A549 (cell line): ENCODE results near the gene ULK4.

Source experiments
- CBX8 ChIP-seq: fragments of 200-600 bp; sonication (generic); IDR thresholded peaks from 2 replicates; pipeline ENCODE4 v1.6.1; 2016
- CEBPB ChIP-seq, 2 experiments: fragments of >200 bp in 1 of 2; sonication (Bioruptor Twin) in 1 of 2; formaldehyde crosslinking in 1 of 2; IDR thresholded peaks; 2 replicates each; pipeline ENCODE4 v1.6.1; 2012 to 2016
- CHD4 ChIP-seq: fragments of 200-600 bp; sonication (generic); IDR thresholded peaks from 2 replicates; pipeline ENCODE4 v1.6.1; 2016; ENCODE audit warnings: antibody characterized with exemption, mild to moderate bottlenecking, borderline replicate concordance
- CTCF ChIP-seq: fragments of >200 bp; sonication (Bioruptor Twin); formaldehyde crosslinking; IDR thresholded peaks from 3 replicates; pipeline ENCODE4 v1.5.1; 2016
- FOXS1 ChIP-seq: fragments of 250-450 bp; sonication (Bioruptor Pico); IDR thresholded peaks from 2 replicates; pipeline ENCODE4 v1.5.0; 2020; ENCODE audit warnings: mild to moderate bottlenecking, moderate library complexity
- HMGXB4 ChIP-seq: fragments of 250-450 bp; sonication (Bioruptor Pico); IDR thresholded peaks from 2 replicates; pipeline ENCODE4 v1.5.0; 2021; ENCODE audit warnings: mild to moderate bottlenecking, moderate library complexity, borderline replicate concordance
- MYC ChIP-seq: IDR thresholded peaks from 2 replicates; pipeline ENCODE4 v1.6.1; 2012; ENCODE audit warnings: mild to moderate bottlenecking, inconsistent platforms, low read length, improper control_type of control experiment, borderline replicate concordance
- POLR2A ChIP-seq: IDR thresholded peaks from 2 replicates; pipeline ENCODE4 v1.6.1; 2012; ENCODE audit warnings: mild to moderate bottlenecking, low read length
- POLR2AphosphoS2 ChIP-seq: conservative IDR thresholded peaks from 2 replicates; pipeline ENCODE4 v1.6.1; 2012; ENCODE audit warnings: low read length, improper control_type of control experiment, inconsistent platforms
- RAD21 ChIP-seq, 2 experiments: fragments of >200 bp in 1 of 2; sonication (Bioruptor Twin) in 1 of 2; formaldehyde crosslinking in 1 of 2; IDR thresholded peaks in 1 of 2; conservative IDR thresholded peaks in 1 of 2; 2 replicates in 1 of 2; 3 replicates in 1 of 2; pipeline ENCODE4 v1.6.1; 2012 to 2018; ENCODE audit warnings: inconsistent platforms in 1 of 2
- USF2 ChIP-seq: fragments of 450-650 bp; IDR thresholded peaks from 2 replicates; pipeline ENCODE4 v1.6.1; 2014; ENCODE audit warnings: antibody characterized with exemption
- ZC3H11A ChIP-seq: fragments of 450-650 bp; IDR thresholded peaks from 2 replicates; pipeline ENCODE4 v1.6.1; 2014; ENCODE audit warnings: antibody characterized with exemption, mild to moderate bottlenecking

GRCh38 chr3:41518626-41519025 is 443.3 kb downstream of the ULK4 start:
- TF ChIP-seq CTCF, result no peak
- no peak for TF ChIP-seq POLR2AphosphoS2
- no peak for TF ChIP-seq USF2
- TF ChIP-seq HMGXB4, result no peak
- TF ChIP-seq RAD21 (conservative IDR thresholded peaks at IDR 0.05 in 1 of 2, IDR thresholded peaks at IDR 0.05 in 1 of 2), result no peak
- TF ChIP-seq CHD4, result no peak
- no peak for TF ChIP-seq POLR2A
- no peak for TF ChIP-seq FOXS1 (CRISPR knock-in tag)
- no peak for TF ChIP-seq ZC3H11A
- no peak for TF ChIP-seq MYC
- TF ChIP-seq CBX8, result no peak
- TF ChIP-seq CEBPB (IDR thresholded peaks at IDR 0.05), result no peak
